Hippocampal formation (tissue), 2 donors: ENCODE results near the gene TMEM244.
"Not testable (repeated sequence)": the region's sequence is repeated elsewhere in the genome, so short reads cannot be mapped to it uniquely, and the experiment has no call there.

Experiments used
- DNase-seq, 2 donors: peaks; one replicate each; lab custom pipeline; 2025; lab: John Stamatoyannopoulos, UW

TMEM244 gene, protein sequence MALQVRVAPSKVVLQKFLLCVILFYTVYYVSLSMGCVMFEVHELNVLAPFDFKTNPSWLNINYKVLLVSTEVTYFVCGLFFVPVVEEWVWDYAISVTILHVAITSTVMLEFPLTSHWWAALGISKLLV

DNA sequence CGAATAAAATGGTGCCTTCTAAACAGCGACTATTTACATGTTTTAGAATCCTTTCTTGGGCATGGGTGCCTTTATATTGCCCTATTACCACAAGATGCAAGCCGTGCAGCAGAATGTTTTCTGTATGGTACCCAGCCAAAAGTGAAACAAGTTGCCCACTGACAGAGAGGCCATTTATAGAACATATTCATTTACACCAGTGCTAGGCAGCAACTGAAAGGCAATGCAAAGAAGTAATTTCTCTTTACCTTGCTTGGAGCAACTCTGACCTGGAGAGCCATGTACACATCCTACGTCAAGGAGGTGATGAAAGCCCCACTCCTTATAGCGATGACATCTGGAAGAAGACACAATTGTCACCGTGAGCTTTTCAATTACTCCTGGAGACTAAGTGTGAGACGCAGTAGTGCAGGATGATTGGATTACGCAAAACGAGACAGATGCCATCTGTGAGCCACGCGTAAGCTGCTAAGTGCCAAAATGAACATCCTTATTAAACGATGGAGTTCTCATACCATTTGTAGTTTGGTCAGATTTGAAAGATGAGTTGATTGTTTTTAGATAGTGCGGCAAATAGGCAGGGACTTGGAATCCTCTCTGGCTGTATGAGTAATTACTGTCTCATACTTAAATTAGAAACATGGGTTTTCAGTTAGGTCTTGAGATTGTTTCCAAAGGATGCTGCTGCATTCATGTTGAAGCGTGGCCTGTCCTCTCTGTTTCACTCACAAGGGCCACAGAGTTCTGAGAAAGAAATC lies at the start of gene TMEM244:
Gene TMEM244, minus strand, starts transcription at position 408 of the 758 bp plus-strand sequence. Its CDS starts 127 bp downstream, at position 281.
- DNase-seq = peak; percentile 9 to 35

- no peak for DNase-seq
Measured at GRCh38 chr6:129908858-129909257, 47.7 kb upstream of the TMEM244 start.

GRCh38 chr6:129908356-129908755 lies 47.2 kb upstream of the TMEM244 start:
- DNase-seq = no peak

DNA sequence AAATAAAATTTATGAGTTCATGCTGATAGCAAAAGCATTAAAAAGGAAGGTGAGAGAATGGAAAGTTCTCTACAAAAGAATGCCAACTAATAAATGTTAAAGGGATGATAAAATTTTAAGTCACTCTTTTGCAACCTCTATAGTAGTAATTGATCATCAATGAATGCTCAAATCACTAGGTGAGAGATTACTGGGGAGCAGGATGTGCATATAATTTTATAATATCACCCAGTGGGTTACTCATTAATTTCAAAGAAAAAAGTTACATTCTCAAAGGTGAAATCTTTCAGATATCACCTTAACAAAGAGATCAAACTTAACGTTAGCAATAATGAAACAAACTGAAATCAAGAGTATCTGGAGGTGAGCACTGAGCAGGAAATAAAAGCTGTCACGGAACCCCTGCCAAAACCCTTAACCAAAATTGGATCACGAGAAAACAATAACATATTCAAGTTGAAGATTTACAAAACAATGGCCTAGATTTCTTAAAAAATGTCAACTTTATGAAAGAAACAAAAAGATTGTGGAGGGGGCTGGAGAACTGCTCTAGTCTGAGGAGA lies 45.5 kb upstream of the TMEM244 start:
- DNase-seq = no peak

- DNase-seq = no peak
Measured at GRCh38 chr6:129903082-129903481, 42.0 kb upstream of the TMEM244 start.

DNA sequence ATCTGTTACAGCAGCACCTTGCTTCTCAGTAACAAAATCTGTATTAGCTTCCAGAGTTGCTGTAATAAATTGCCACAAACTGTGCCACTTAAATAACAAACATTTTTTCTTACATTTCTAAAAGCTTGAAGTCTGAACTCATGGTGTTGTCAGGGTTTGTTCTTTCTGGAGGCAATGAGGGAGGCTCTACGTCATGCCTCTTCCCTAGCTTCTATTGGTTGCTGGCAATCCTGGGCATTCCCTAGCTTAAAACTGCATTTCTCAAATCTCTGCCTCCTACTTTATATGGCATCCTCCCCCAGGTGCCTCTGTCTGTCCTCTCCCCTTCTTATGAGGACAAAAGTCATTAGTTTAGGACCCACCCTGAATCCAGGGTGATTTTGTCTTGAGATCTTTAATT lies 41.6 kb upstream of the TMEM244 start:
- no peak for DNase-seq

DNA sequence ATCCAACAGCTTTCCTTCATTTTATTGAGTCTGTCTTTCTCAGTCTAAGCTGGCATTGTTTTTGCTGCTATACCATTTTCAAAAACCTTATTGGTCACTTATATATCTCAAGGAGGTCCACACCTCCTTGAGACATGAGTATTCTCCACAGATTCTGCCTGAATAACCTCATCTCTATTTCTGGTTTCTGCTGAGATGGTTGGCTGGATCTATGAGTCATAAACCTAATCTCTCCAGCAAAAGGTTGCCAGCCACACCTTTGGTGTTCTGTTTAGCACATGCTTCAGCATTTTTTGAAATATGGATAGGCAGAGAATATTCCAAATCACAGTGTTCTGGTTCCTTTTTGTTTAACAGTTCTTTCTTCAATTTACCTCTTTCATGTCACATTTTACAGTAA lies 40.8 kb upstream of the TMEM244 start:
- no peak for DNase-seq

- no peak for DNase-seq
Measured at GRCh38 chr6:129895692-129896091, 34.6 kb upstream of the TMEM244 start.

DNA sequence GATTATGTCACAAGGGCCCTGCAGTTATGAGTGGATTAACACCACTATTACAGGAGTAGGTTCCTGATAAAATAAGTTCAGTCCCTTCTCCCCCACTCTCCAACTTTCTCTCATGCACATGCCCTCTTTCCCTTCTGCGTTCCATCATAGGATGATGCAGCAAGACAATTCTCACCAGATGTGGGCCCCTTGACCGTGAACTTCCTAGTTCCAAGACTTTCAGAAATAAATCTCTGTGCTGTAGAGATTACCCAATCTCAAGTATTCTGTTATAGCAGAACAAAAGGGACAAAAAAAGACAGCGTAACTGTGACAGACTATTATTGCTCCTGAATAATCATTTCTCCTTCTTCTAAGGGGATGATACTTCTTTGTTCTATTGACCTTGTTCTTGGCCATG lies 33.8 kb upstream of the TMEM244 start:
- DNase-seq = no peak

DNA sequence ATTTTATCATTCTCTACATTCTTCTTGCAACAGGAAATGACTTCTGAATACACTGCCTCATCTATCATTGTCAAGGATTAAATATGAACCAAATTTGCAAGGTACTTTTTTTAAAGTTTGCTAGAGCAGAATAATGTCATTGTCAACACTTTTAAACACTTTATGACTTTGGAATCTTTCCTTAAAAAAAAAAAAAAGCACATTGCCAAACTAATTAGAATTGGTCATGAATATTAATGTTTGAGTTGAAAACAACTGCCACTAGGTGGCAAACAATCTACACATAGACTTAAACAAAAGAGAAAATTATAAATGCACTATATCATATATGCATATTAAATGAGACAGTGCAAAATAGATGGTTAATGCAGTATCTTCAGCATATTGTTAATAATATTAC lies 32.5 kb upstream of the TMEM244 start:
- peak in 1 of 2 donors; percentile 49 for DNase-seq

GRCh38 chr6:129890701-129891100 lies 29.6 kb upstream of the TMEM244 start:
- DNase-seq = no peak

DNA sequence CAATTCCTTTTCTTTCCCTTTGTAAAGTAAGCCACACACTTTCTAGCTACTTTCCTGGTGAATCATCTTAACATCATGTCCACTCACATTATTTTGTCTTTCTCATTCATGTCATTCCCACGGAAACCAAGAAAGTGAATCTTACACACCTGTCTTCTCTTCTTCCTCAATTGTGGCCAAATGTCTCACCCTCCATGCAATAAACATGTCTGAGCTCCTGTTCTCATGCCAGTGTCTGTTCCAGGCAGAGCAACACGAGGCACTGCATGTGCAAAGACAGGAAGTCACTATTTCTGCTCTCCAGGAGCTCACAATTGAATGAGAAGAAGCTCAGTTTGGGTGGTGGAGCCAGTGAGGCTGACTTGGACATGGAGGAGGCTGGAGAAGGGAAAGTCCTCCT lies 29.0 kb upstream of the TMEM244 start:
- DNase-seq = no peak

GRCh38 chr6:129889580-129889979 lies 28.5 kb upstream of the TMEM244 start:
- no peak for DNase-seq

DNA sequence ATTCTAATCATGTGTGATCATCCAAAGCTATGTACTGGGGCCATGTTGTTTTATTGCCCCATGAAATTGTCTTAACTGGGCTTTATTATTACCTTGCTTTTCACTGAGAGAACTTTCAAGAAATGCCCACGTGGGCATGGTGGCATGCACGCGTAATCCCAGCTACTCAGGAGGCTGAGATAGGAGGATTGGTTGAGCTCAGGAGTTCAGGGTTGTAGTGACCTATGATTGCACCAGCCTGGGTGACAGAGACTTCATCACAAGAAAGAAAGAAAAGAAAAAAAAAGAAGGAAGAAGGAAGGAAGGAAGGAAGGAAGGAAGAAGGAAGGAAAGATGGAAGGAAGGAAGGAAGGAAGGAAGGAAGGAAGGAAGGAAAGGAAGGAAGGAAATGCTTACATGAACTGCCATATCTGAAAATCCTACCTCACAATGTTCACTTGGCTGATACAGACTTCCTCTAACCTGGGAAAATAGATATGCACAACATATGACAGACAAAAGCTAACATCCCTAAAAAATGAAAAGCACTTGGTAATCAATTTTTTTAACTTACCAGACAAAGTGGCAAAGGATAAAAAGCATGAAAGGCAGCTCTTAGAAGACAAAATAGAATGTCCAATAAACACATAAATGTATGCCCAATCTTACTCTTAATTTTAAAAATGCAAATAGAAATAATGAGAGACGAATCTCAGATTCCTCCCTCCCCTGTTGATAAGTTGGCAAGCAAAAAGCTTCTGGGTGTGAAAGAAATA lies 25.5 kb upstream of the TMEM244 start:
- DNase-seq = no peak

GRCh38 chr6:129884211-129884610 lies 23.1 kb upstream of the TMEM244 start:
- DNase-seq = no peak

DNA sequence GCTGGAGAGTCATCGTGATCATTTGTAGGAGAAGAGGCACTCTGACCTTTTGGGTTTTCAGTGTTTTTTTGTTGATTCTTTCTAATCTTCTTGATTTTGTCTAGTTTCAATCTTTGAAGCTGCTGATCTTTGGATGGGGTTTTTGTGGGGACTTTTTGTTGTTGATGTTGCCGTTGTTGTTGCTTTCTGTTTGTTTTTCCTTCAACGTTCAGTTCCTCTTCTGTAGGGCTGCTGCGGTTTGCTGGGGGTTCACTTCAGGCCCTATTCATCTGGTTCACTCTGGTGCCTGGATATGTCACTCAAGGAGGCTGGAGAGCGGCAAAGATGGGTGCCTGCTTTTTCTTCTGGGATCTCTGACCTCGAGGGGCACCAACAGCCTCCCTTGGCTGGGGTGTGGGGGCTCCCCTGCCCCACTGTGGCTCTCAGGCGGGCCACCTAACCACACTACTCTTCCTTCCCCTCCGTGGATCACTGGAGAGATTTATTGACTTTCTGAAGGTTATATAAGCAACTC lies 21.5 kb upstream of the TMEM244 start:
- no peak for DNase-seq

DNA sequence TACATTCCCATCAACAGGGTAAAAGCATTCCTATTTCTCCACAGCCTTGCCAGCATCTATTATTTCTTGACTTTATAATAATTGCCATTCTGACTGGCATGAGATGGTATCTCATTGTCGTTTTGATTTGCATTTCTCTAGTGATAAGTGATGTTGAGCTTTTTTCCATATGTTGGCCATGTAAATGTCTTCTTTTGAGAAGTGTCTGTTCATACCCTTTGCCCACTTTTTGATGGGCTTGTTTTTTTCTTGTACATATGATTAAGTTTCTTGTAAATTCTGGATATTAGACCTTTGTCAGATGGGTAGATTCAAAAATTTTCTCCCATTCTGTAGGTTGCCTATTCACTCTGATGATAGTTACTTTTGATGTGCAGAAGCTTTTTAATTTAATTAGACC lies 16.8 kb upstream of the TMEM244 start:
- DNase-seq = not testable (repeated sequence)

GRCh38 chr6:129875610-129876520 lies 14.8 kb upstream of the TMEM244 start:
- DNase-seq = no peak

DNA sequence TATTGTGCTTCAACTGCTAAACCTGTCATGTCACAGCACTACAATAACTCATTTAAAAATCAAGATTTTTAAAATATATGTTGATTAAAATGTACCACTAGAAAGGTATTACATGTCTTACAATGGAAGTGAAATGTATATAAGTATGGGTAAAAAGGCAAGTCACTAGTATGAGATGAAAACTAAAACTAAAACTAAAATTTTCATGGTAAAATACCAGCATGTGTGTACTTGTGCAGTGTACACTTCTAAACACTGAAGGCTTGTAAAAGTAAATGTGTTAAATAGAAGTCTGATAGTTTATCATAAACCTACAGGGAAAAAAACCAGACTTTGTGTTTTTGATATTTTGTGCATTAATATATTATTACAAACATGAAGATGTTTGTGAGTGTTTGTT lies 13.7 kb upstream of the TMEM244 start:
- DNase-seq = no peak

DNA sequence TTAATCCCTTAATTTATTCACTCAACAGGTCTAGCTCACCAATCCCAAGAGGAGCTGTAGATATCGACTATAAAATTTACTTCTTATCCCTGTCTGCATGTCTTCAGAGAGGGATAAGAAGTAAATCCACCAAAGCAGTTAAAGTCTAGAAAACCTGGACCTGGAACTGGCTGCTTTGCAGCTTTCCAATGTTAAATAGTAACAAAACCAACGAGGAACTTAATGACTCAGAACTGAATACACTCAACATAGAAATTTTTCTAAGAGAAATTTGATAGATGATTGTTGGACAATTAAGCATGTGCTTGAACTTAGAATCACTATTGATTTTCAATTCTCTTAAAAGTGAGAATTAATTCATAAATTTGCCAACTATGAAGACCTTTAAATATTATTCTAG lies 11.5 kb upstream of the TMEM244 start:
- no peak for DNase-seq

- no peak for DNase-seq
Measured at GRCh38 chr6:129871221-129871620, 10.1 kb upstream of the TMEM244 start.
